ENCODE data around the gene ZFHX3. TPM values are rescaled to one million over a fixed set of nuclear protein-coding genes. Genes with fewer than 3 reads are reported as not detected.

ZFHX3 gene
- total and polyA plus RNA-seq, 9 of the 15 experiments (the other 6 are each of a cell fraction or from before 2014, with no cell fraction given): 0.01 to 0.23 (median 0.06) TPM; not detected in 4

DNA sequence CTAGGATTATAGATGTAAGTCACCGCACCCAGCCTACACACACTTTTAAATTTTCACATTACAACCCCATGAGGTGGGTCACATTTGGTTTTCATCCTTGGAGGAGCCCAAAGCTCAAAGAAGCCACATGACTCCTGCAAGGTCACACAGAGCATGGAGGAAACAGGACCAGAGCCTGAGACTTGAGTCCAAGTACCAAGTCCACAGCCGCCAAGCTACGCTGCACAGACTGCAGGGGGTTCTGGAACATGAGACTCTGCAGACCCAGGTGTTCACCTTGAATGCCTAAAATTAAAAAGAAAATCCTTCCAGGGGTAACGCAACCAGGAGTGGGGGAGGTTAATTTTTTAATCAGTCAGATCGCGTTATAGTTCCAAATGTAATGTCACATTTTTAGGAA, 150.2 kb downstream of the ZFHX3 start:
- TF ChIP-seq NFE2L1 (tag; IDR thresholded peaks at IDR 0.05; ENCODE audit: borderline replicate concordance, low read depth): no peak
- TF ChIP-seq CBX2 (IDR thresholded peaks at IDR 0.05; ENCODE audit: insufficient read depth, low read length, poor library complexity, severe bottlenecking): no peak
- TF ChIP-seq ZNF253 (CRISPR knock-in tag; conservative IDR thresholded peaks at IDR 0.05): no peak
- TF ChIP-seq TCF3 (CRISPR knock-in tag; IDR thresholded peaks at IDR 0.05): no peak
- no peak for TF ChIP-seq SAFB (IDR thresholded peaks at IDR 0.05; ENCODE audit: borderline replicate concordance, low read depth, low read length)
- TF ChIP-seq, protein P1, sequence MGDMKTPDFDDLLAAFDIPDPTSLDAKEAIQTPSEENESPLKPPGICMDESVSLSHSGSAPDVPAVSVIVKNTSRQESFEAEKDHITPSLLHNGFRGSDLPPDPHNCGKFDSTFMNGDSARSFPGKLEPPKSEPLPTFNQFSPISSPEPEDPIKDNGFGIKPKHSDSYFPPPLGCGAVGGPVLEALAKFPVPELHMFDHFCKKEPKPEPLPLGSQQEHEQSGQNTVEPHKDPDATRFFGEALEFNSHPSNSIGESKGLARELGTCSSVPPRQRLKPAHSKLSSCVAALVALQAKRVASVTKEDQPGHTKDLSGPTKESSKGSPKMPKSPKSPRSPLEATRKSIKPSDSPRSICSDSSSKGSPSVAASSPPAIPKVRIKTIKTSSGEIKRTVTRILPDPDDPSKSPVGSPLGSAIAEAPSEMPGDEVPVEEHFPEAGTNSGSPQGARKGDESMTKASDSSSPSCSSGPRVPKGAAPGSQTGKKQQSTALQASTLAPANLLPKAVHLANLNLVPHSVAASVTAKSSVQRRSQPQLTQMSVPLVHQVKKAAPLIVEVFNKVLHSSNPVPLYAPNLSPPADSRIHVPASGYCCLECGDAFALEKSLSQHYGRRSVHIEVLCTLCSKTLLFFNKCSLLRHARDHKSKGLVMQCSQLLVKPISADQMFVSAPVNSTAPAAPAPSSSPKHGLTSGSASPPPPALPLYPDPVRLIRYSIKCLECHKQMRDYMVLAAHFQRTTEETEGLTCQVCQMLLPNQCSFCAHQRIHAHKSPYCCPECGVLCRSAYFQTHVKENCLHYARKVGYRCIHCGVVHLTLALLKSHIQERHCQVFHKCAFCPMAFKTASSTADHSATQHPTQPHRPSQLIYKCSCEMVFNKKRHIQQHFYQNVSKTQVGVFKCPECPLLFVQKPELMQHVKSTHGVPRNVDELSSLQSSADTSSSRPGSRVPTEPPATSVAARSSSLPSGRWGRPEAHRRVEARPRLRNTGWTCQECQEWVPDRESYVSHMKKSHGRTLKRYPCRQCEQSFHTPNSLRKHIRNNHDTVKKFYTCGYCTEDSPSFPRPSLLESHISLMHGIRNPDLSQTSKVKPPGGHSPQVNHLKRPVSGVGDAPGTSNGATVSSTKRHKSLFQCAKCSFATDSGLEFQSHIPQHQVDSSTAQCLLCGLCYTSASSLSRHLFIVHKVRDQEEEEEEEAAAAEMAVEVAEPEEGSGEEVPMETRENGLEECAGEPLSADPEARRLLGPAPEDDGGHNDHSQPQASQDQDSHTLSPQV (IDR thresholded peaks at IDR 0.05): no peak
- no peak for TF ChIP-seq SMC3 (conservative IDR thresholded peaks at IDR 0.05; ENCODE audit: insufficient read depth, low read depth, low read length)
- TF ChIP-seq CXXC5 (CRISPR knock-in tag; IDR thresholded peaks at IDR 0.05): no peak
- no peak for TF ChIP-seq POLR2AphosphoS5 (IDR thresholded peaks at IDR 0.05; ENCODE audit: control insufficient read depth, insufficient read depth, low read depth, low read length)
- TF ChIP-seq ATF2 (CRISPR knock-in tag; IDR thresholded peaks at IDR 0.05): no peak
- TF ChIP-seq FOXA3 (CRISPR knock-in tag; conservative IDR thresholded peaks at IDR 0.05 in 1 of 2, IDR thresholded peaks at IDR 0.05 in 1 of 2): no peak
- peaks cover 12 to 43% of the 10 kb centered on the region in 2 experiments; a peak in 3 of 5 replicates for H3K27me3 ChIP-seq (ENCODE audit: control insufficient read depth in 2 of 2, insufficient read depth in 2 of 2, low read length in 2 of 2)
- no peaks in the 10 kb centered on the region for H3K36me3 ChIP-seq (ENCODE audit: control insufficient read depth, insufficient read depth, low read length)
- 0% methylated on average over 6 of the region's 6 CpGs for WGBS (ENCODE audit: insufficient coverage, low coverage, missing lambda C conversion rate)
- ChIA-PET CTCF (ENCODE audit: low intra/inter-chr PET ratio) (no interaction called here), POLR2A (interaction anchor here (0.6 kb wide), 1 partner anchor 21 kb away, joined by 3 read pairs; no protein-coding TSS in a partner anchor)
- no peak overlapping the region for H3K4me2 ChIP-seq (ENCODE audit: insufficient read depth, low read length)
- ATAC-seq (no peak), FAIRE-seq (no peak), DNase-seq (ENCODE audit: extremely low read depth in 1 of 4, low spot score in 3 of 4) (no peak)
- no peak overlapping the region for H3K9ac ChIP-seq (ENCODE audit: insufficient read depth in 1 of 2, low read depth in 2 of 2, low read length in 2 of 2)
- no TSS peak for BruUV-seq (replicated peaks)
- H4K20me1 ChIP-seq (replicated peaks; ENCODE audit: control insufficient read depth, insufficient read depth, low read length): no peaks in the 10 kb centered on the region
- in situ Hi-C loops (cut with MboI) (no loop called here), intact Hi-C loops (cut with micrococcal nuclease) (no loop called here)
- H3K9me1 ChIP-seq (ENCODE audit: control insufficient read depth, insufficient read depth, low read length): no peaks in the 10 kb centered on the region
- H2AFZ ChIP-seq (ENCODE audit: low read depth, low read length): no peak overlapping the region
- no peaks in the 10 kb centered on the region for H3K79me2 ChIP-seq (ENCODE audit: control insufficient read depth, insufficient read depth, low read length)
- no peaks in the 10 kb centered on the region for H3K9me3 ChIP-seq (replicated peaks; ENCODE audit: control insufficient read depth, insufficient read depth, low read depth, low read length)
- no peak overlapping the region for H3K4me3 ChIP-seq
- H3K27ac ChIP-seq (ENCODE audit: extremely low read depth, low read depth, low read length): no peak overlapping the region
- no peaks in the 10 kb centered on the region for H3K4me1 ChIP-seq (replicated peaks in 1 of 2; ENCODE audit: control insufficient read depth in 2 of 2, insufficient read depth in 2 of 2, low read length in 2 of 2)

Measured in K562 (cell line).